ENCODE results near the gene MTERF1. TPM values are rescaled to one million over a fixed set of nuclear protein-coding genes. Genes with fewer than 3 reads are reported as not detected.

MTERF1 gene
- polyA plus RNA-seq, 3 donors: 3.6 to 4.6 (median 4.0) TPM

- no peak overlapping the region for H3K4me2 ChIP-seq (replicated peaks; ENCODE audit: extremely low read depth, low read length, poor library complexity, severe bottlenecking)
- no peak overlapping the region for H3K27ac Mint-ChIP-seq
- no peak for TF ChIP-seq CTCF (IDR thresholded peaks at IDR 0.05)
- no peak overlapping the region for H3K4me3 Mint-ChIP-seq
- H3K27ac ChIP-seq (ENCODE audit: low read depth in 1 of 2, low read length in 2 of 2): no peak overlapping the region
- H3K36me3 Mint-ChIP-seq: peaks cover 3 to 5% of the 10 kb centered on the region in 2 donors
- WGBS (ENCODE audit: insufficient coverage): no CpG with 5 or more reads among the region's 2 CpGs
- DNase-seq: no peak
- no peak overlapping the region for H2AFZ ChIP-seq (ENCODE audit: insufficient read depth, low read depth, low read length, poor library complexity, severe bottlenecking)
- no peaks in the 10 kb centered on the region for H3K36me3 ChIP-seq (replicated peaks in 1 of 2; ENCODE audit: control insufficient read depth in 1 of 2, insufficient read depth in 2 of 2, low read length in 2 of 2)
- no peaks in the 10 kb centered on the region for H4K20me1 ChIP-seq (ENCODE audit: insufficient read depth, low read length)
- H3K9me3 Mint-ChIP-seq: peaks cover 0 to 2% (median 0%) of the 10 kb centered on the region in 7 donors
- no peak overlapping the region for H3K4me3 ChIP-seq (replicated peaks in 1 of 3; ENCODE audit: low read depth in 2 of 3, low read length in 3 of 3)
- H3K4me1 Mint-ChIP-seq: no peaks in the 10 kb centered on the region
- no peak overlapping the region for H3K9ac ChIP-seq (ENCODE audit: insufficient read depth, low read length, poor library complexity, severe bottlenecking)
- H3K4me1 ChIP-seq (ENCODE audit: control insufficient read depth in 1 of 2, insufficient read depth in 2 of 2, low read length in 2 of 2): no peaks in the 10 kb centered on the region
- no peaks in the 10 kb centered on the region for H3K79me2 ChIP-seq (ENCODE audit: insufficient read depth, low read length)
- intact Hi-C loops (cut with micrococcal nuclease): no loop called here
- H3K27me3 Mint-ChIP-seq (ENCODE audit: low read depth in 3 of 3): peaks cover 1 to 4% (median 1%) of the 10 kb centered on the region in 3 donors
- no peaks in the 10 kb centered on the region for H3K9me3 ChIP-seq (replicated peaks in 1 of 2; ENCODE audit: control insufficient read depth in 1 of 2, insufficient read depth in 1 of 2, low read length in 2 of 2)
- no peaks in the 10 kb centered on the region for H3K27me3 ChIP-seq (ENCODE audit: control insufficient read depth in 2 of 2, insufficient read depth in 2 of 2, low read length in 2 of 2)
Observed at GRCh38 chr7:91827169-91827568, 53.3 kb downstream of the MTERF1 start.

GRCh38 chr7:91826377-91826776 is 54.1 kb downstream of the MTERF1 start:
- no peak overlapping the region for H3K9ac ChIP-seq (ENCODE audit: insufficient read depth, low read length, poor library complexity, severe bottlenecking)
- H3K9me3 ChIP-seq (replicated peaks in 1 of 2; ENCODE audit: control insufficient read depth in 1 of 2, insufficient read depth in 1 of 2, low read length in 2 of 2): no peaks in the 10 kb centered on the region
- H3K79me2 ChIP-seq (ENCODE audit: insufficient read depth, low read length): no peaks in the 10 kb centered on the region
- Mint-ChIP-seq H3K4me3 (no peak overlapping the region), H3K27ac (no peak overlapping the region), H3K36me3 (peaks cover 3 to 5% of the 10 kb centered on the region in 2 donors), H3K27me3 (ENCODE audit: low read depth in 3 of 3) (peaks cover 1 to 4% (median 1%) of the 10 kb centered on the region in 3 donors), H3K9me3 (peaks cover 0 to 4% (median 1%) of the 10 kb centered on the region in 7 donors), H3K4me1 (no peaks in the 10 kb centered on the region)
- intact Hi-C loops (cut with micrococcal nuclease): no loop called here
- DNase-seq: no peak
- H2AFZ ChIP-seq (ENCODE audit: insufficient read depth, low read depth, low read length, poor library complexity, severe bottlenecking): no peak overlapping the region
- no peak overlapping the region for H3K4me2 ChIP-seq (replicated peaks; ENCODE audit: extremely low read depth, low read length, poor library complexity, severe bottlenecking)
- H3K27ac ChIP-seq (ENCODE audit: low read depth in 1 of 2, low read length in 2 of 2): no peak overlapping the region
- no peak for TF ChIP-seq CTCF (IDR thresholded peaks at IDR 0.05)
- no peaks in the 10 kb centered on the region for H3K27me3 ChIP-seq (ENCODE audit: control insufficient read depth in 2 of 2, insufficient read depth in 2 of 2, low read length in 2 of 2)
- H3K4me1 ChIP-seq (ENCODE audit: control insufficient read depth in 1 of 2, insufficient read depth in 2 of 2, low read length in 2 of 2): no peaks in the 10 kb centered on the region
- 91% methylated on average over 1 of the region's 1 CpG for WGBS (ENCODE audit: insufficient coverage)
- no peaks in the 10 kb centered on the region for H4K20me1 ChIP-seq (ENCODE audit: insufficient read depth, low read length)
- H3K36me3 ChIP-seq (replicated peaks in 1 of 2; ENCODE audit: control insufficient read depth in 1 of 2, insufficient read depth in 2 of 2, low read length in 2 of 2): no peaks in the 10 kb centered on the region
- H3K4me3 ChIP-seq (replicated peaks in 1 of 3; ENCODE audit: low read depth in 2 of 3, low read length in 3 of 3): no peak overlapping the region
